Mesothelial cell of epicardium (in vitro differentiated cells): ENCODE measurements around the gene PPIL4. TPM values are rescaled to one million over a fixed set of nuclear protein-coding genes. Genes with fewer than 3 reads are reported as not detected.
"Not testable (repeated sequence)": the region's sequence is repeated elsewhere in the genome, so short reads cannot be mapped to it uniquely, and the experiment has no call there.

Experiments used
- DNase-seq, 2 experiments: peaks; one replicate each; pipeline ENCODE4 v3.0.0; 2021; ENCODE audit warnings: low spot score in 2 of 2; ENCODE audit not compliant: unreplicated experiment in 2 of 2
- H3K27ac Mint-ChIP-seq: 2 replicates; pipeline ENCODE4 v1.8.0; 2021; ENCODE audit warnings: mixed read lengths
- H3K27me3 Mint-ChIP-seq: 2 replicates; pipeline ENCODE4 v1.8.0; 2021; ENCODE audit warnings: low read depth, mixed read lengths
- H3K36me3 Mint-ChIP-seq: 2 replicates; pipeline ENCODE4 v1.8.0; 2021; ENCODE audit warnings: mixed read lengths
- H3K4me1 Mint-ChIP-seq: 2 replicates; pipeline ENCODE4 v1.8.0; 2021; ENCODE audit warnings: mixed read lengths
- H3K4me3 Mint-ChIP-seq: 2 replicates; pipeline ENCODE4 v1.8.0; 2021; ENCODE audit warnings: mild to moderate bottlenecking, moderate library complexity, mixed read lengths
- H3K9me3 Mint-ChIP-seq: 2 replicates; pipeline ENCODE4 v1.8.0; 2021; ENCODE audit warnings: mixed read lengths
- total RNA-seq: library from RNA; stranded (reverse); gene quantifications from 3 replicates; pipeline ENCODE4 v1.2.1, GENCODE V29; 2021
- TF ChIP-seq, protein P1 (sequence below): fragments of 200-600 bp; sonication (generic); IDR thresholded peaks from one replicate; pipeline ENCODE4 v1.5.0; 2021; ENCODE audit warnings: antibody characterized with exemption; ENCODE audit not compliant: unreplicated experiment

Gene PPIL4
- total RNA-seq, 1 donor from 2014 or later, result 39.8 TPM

DNA sequence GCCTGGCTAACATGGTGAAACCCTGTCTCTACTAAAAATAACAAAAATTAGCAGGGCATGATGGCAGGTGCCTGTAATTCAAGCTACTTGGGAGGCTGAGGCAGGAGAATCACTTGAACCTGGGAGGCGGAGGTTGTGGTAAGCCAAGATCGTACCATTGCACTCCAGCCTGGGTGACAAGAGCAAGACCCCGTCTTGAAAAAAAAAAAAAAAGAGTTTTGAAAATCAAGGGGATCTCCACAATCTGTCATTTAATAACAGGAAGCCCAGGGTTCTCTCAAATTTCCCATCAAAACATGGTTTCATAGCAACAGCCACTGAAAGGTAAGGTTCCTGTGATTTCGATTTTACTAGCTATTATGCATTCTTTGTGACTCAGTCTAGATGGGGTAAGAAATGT, 51.0 kb downstream of the PPIL4 start:
- H3K27me3 Mint-ChIP-seq, H3K9me3 Mint-ChIP-seq, H3K36me3 Mint-ChIP-seq, H3K27ac Mint-ChIP-seq, H3K4me1 Mint-ChIP-seq, H3K4me3 Mint-ChIP-seq, DNase-seq: not testable (repeated sequence)

DNA sequence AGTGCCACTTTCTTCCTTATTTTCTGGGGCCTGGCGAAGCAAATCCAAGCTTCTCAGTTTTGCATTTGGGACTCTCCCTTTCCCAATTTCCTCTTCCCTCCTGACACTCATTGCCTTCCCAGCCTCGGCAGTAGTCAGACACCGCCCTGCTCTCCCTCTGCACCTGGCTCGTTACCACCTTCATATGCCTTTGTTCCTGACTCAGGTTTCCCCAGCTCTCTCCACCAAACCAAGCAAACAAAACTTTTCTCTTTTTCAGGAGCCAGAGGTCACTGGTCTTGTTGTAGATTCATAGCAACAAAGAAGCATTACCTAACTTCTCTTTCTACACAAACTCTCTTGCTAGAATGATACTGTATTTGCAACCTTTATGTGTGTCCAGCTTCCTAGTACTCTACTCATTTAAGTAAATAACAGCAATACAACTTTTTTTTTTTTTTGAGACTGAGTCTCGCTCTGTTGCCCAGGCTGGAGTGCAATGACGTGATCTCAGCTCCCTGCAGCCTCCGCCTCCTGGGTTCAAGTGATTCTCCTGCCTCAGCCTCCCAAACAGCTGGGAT, 52.0 kb downstream of the PPIL4 start:
- TF ChIP-seq, protein P1, sequence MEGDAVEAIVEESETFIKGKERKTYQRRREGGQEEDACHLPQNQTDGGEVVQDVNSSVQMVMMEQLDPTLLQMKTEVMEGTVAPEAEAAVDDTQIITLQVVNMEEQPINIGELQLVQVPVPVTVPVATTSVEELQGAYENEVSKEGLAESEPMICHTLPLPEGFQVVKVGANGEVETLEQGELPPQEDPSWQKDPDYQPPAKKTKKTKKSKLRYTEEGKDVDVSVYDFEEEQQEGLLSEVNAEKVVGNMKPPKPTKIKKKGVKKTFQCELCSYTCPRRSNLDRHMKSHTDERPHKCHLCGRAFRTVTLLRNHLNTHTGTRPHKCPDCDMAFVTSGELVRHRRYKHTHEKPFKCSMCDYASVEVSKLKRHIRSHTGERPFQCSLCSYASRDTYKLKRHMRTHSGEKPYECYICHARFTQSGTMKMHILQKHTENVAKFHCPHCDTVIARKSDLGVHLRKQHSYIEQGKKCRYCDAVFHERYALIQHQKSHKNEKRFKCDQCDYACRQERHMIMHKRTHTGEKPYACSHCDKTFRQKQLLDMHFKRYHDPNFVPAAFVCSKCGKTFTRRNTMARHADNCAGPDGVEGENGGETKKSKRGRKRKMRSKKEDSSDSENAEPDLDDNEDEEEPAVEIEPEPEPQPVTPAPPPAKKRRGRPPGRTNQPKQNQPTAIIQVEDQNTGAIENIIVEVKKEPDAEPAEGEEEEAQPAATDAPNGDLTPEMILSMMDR, result no peak
- Mint-ChIP-seq H3K4me3 (no peak overlapping the region), H3K36me3 (no peaks in the 10 kb centered on the region), H3K4me1 (no peaks in the 10 kb centered on the region), H3K27ac (no peak overlapping the region), H3K27me3 (no peaks in the 10 kb centered on the region), H3K9me3 (no peaks in the 10 kb centered on the region)
- DNase-seq, result no peak

DNA sequence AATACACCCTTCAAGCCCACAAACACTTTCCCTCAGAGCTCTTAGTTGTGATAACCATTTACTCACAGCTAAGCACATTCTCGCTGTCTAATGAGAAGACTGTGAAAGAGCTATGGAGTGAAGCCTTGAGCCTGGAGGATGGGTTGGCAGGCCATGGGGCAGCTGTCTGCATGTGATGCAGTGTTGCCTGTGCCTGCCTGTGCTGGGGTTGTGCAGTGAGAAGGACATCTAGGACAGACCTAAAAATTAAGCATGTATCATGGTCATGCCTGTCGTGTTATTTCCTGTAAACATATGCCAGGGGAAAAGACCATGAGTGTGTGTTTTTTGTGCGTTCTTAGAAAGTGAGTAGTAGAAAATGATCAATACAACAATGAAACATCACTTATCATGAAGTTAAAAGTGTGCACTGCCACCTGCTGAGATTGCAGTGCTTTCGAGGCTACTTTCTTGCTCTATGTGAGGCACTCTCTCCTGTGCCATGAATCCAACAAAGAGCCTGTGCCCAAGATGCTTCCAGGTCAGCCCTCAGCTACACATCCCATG, 53.0 kb downstream of the PPIL4 start:
- Mint-ChIP-seq H3K27me3 (no peaks in the 10 kb centered on the region), H3K36me3 (no peaks in the 10 kb centered on the region), H3K9me3 (no peaks in the 10 kb centered on the region), H3K4me3 (no peak overlapping the region), H3K4me1 (no peaks in the 10 kb centered on the region), H3K27ac (no peak overlapping the region)
- TF ChIP-seq, protein P1, result no peak
- DNase-seq, result no peak

DNA sequence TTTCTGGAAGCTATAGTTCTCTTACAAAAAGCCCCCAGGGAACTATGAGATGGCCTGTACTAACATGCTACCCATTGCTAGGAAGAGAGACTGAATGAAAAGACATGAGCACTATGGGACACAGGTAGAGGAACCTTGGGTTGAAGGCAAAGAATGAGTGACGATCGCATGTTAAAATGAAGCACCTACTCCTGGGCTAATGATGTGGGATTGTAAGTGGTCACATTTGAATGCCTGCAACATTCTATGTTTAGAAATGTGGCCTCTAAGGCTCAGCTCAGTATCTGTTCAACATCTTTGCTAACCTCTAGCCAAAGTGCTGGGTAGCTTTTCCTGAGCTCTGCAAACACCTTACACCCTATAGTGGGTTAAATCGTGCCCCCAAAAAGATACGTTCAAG, 55.9 kb downstream of the PPIL4 start:
- H3K27me3 Mint-ChIP-seq, result no peaks in the 10 kb centered on the region
- H3K4me3 Mint-ChIP-seq, result no peak overlapping the region
- no peaks in the 10 kb centered on the region for H3K36me3 Mint-ChIP-seq
- H3K9me3 Mint-ChIP-seq, result no peaks in the 10 kb centered on the region
- TF ChIP-seq, protein P1, result no peak
- no peaks in the 10 kb centered on the region for H3K4me1 Mint-ChIP-seq
- no peak overlapping the region for H3K27ac Mint-ChIP-seq
- DNase-seq, result no peak

DNA sequence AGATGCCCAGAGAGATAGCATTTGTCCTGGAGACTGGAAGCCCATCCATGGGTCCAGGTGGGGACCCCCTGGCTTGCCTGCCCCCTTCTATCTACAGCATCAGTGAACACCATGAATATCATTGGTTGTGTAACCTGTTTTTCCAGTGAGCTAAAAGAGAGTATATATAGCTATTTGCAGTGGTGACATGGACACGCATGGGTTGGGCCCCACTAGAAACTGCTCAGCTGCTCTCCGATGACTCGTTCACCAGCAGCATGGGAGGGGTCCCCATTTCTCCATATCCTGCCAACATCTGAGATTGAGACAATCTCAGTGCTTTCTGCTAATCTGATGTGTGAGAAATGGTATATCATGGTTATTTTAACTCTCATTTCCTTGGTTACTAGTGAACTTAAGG, 57.0 kb downstream of the PPIL4 start:
- H3K4me1 Mint-ChIP-seq, result no peaks in the 10 kb centered on the region
- TF ChIP-seq, protein P1, result no peak
- no peak overlapping the region for H3K27ac Mint-ChIP-seq
- DNase-seq, result no peak
- H3K36me3 Mint-ChIP-seq, result no peaks in the 10 kb centered on the region
- no peak overlapping the region for H3K4me3 Mint-ChIP-seq
- no peaks in the 10 kb centered on the region for H3K27me3 Mint-ChIP-seq
- no peaks in the 10 kb centered on the region for H3K9me3 Mint-ChIP-seq

DNA sequence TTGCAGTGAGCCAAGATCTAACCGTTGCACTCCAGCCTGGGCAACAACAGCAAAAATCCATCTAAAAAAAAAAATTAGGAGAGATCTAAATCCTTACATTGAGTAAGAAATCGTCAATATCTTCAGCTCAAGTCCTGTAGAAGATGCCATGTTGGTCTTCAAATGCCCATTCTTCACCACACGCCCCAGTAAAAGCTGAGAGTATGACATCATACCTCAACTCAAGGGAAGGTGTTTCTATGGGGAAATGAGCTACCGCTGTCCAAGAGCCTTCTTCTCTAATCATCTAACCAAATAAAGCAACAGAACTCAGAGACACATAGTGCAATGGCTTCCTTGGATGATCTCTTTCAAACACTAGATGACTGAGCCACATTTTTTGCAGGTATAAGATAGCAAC, 58.5 kb downstream of the PPIL4 start:
- Mint-ChIP-seq H3K9me3 (no peaks in the 10 kb centered on the region), H3K36me3 (no peaks in the 10 kb centered on the region), H3K27me3 (no peaks in the 10 kb centered on the region), H3K4me1 (peaks cover under 1% of the 10 kb centered on the region), H3K27ac (no peak overlapping the region), H3K4me3 (no peak overlapping the region)
- TF ChIP-seq, protein P1, result no peak
- no peak for DNase-seq
